HG03378 (cell line): ENCODE measurements around the gene RPL32.
"Not testable (repeated sequence)": the region's sequence is repeated elsewhere in the genome, so short reads cannot be mapped to it uniquely, and the experiment has no call there.

Experiments used
- ATAC-seq: cut with Tn5 transposase; IDR thresholded peaks from one replicate; pipeline ENCODE4 v1.9.1; 2021; ENCODE audit warnings: mild to moderate bottlenecking, moderate library complexity; ENCODE audit not compliant: unreplicated experiment

Gene RPL32

GRCh38 chr3:12841149-12841969, at the start of gene RPL32:
RPL32 (minus strand) TSS chr3:12841565; CDS start chr3:12840237, 1,328 bp downstream.
- ATAC-seq: peak; percentile 78

- no peak for ATAC-seq
These were observed 49.4 kb upstream of the RPL32 start for GRCh38 chr3:12890610-12891390.

- ATAC-seq: no peak
These were observed 45.4 kb upstream of the RPL32 start for GRCh38 chr3:12886736-12887135.

- peak; percentile 57 for ATAC-seq
These were observed 44.8 kb upstream of the RPL32 start for GRCh38 chr3:12886106-12886679.

GRCh38 chr3:12885583-12885930, 44.2 kb upstream of the RPL32 start:
- no peak for ATAC-seq

GRCh38 chr3:12884790-12885582, 43.6 kb upstream of the RPL32 start:
- ATAC-seq: no peak

- no peak for ATAC-seq
These were observed 42.9 kb upstream of the RPL32 start for GRCh38 chr3:12884186-12884680.

GRCh38 chr3:12882336-12883310, 41.3 kb upstream of the RPL32 start:
- no peak for ATAC-seq

- ATAC-seq: not testable (repeated sequence)
These were observed 40.5 kb upstream of the RPL32 start for GRCh38 chr3:12881858-12882257.

GRCh38 chr3:12879191-12879815, 37.9 kb upstream of the RPL32 start:
- ATAC-seq: no peak

GRCh38 chr3:12878758-12879157, 37.4 kb upstream of the RPL32 start:
- not testable (repeated sequence) for ATAC-seq

- ATAC-seq: no peak
These were observed 36.8 kb upstream of the RPL32 start for GRCh38 chr3:12878141-12878574.

GRCh38 chr3:12877040-12877439, 35.7 kb upstream of the RPL32 start:
- no peak for ATAC-seq

GRCh38 chr3:12875857-12876836, 34.8 kb upstream of the RPL32 start:
- ATAC-seq: no peak

GRCh38 chr3:12871404-12871983, 30.1 kb upstream of the RPL32 start:
- ATAC-seq: no peak

- no peak for ATAC-seq
These were observed 29.6 kb upstream of the RPL32 start for GRCh38 chr3:12870942-12871341.

GRCh38 chr3:12869035-12869621, 27.8 kb upstream of the RPL32 start:
- ATAC-seq: no peak
